ENCODE results near the gene ZKSCAN5.
"Not testable (repeated sequence)": the region's sequence is repeated elsewhere in the genome, so short reads cannot be mapped to it uniquely, and the experiment has no call there.

The ZKSCAN5 gene

GRCh38 chr7:99573257-99573656, 68.8 kb downstream of the ZKSCAN5 start:
- Mint-ChIP-seq H3K9me3 (no peaks in the 10 kb centered on the region), H3K36me3 (peaks cover 44% of the 10 kb centered on the region), H3K27ac (no peak overlapping the region), H3K27me3 (no peaks in the 10 kb centered on the region), H3K4me1 (no peaks in the 10 kb centered on the region), H3K4me3 (no peak overlapping the region)
- DNase-seq = no peak
- CTCF ChIA-PET = interaction anchor here (1.0 kb wide), 1 partner anchor 35 kb away, joined by 3 read pairs; no protein-coding TSS in a partner anchor

- H3K4me3 Mint-ChIP-seq = no peak overlapping the region
- peaks cover 17% of the 10 kb centered on the region for H3K4me1 Mint-ChIP-seq
- peaks cover 9% of the 10 kb centered on the region for H3K27me3 Mint-ChIP-seq
- H3K9me3 Mint-ChIP-seq = no peaks in the 10 kb centered on the region
- peaks cover 26% of the 10 kb centered on the region for H3K36me3 Mint-ChIP-seq
- CTCF ChIA-PET = no interaction called here
- H3K27ac Mint-ChIP-seq = no peak overlapping the region
- no peak for DNase-seq
Observed at GRCh38 chr7:99576251-99576650, 71.8 kb downstream of the ZKSCAN5 start.

GRCh38 chr7:99579281-99579955, 75.0 kb downstream of the ZKSCAN5 start:
- no peaks in the 10 kb centered on the region for H3K9me3 Mint-ChIP-seq
- peak overlapping the region; percentile 67 for H3K4me3 Mint-ChIP-seq
- peaks cover 17% of the 10 kb centered on the region for H3K4me1 Mint-ChIP-seq
- H3K27ac Mint-ChIP-seq = no peak overlapping the region
- no peaks in the 10 kb centered on the region for H3K36me3 Mint-ChIP-seq
- DNase-seq = no peak
- peaks cover 13% of the 10 kb centered on the region for H3K27me3 Mint-ChIP-seq
- CTCF ChIA-PET = no interaction called here

DNA sequence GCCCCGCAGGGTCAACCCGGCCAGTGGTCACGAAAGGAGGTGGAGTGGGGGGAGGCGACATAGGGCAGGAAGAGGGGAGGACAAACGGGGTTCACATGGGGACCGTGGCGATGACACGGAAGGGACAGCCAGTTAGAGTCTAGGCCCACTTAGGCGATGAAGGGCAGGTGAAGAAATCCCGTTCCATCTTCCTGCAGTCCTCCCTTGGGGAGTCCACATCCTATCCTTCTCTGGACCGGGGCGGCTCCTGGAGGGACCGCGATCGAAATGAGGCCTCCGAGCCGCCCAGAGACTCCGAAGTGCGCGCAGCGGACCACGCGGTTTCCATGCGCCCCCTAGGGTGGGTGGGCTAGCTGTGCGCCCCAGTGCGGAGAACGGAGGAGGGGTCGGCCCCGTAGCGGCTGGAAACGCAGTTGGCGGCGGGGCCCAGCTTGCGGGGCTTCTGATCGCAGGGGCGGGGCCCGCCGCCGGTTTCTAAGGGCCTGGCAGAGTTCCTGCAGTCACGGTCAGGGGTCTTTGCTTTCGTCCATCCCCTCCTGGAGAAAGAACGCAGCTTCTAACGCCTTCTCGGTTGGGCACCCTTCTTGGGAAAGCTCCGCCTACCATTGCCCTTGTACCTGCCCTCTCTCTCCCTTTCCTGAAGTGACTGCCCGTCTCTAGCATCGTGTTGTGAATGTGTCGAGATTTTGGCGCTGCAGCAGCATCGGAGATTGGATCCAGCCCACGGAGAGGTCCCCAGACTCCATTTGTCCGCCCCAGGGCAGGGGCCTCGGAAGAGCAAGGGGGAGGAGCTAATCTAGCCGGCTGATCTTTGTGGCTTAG, 75.7 kb downstream of the ZKSCAN5 start:
- CTCF ChIA-PET = interaction anchor here (0.7 to 0.8 kb wide), 2 partner anchors 23 to 120 kb away, joined by 3 read pairs; no protein-coding TSS in a partner anchor
- Mint-ChIP-seq H3K27me3 (peaks cover 17% of the 10 kb centered on the region), H3K36me3 (no peaks in the 10 kb centered on the region), H3K4me3 (peak overlapping the region; percentile 67), H3K27ac (no peak overlapping the region), H3K4me1 (peaks cover 17% of the 10 kb centered on the region), H3K9me3 (no peaks in the 10 kb centered on the region)
- DNase-seq = peak; percentile 57

DNA sequence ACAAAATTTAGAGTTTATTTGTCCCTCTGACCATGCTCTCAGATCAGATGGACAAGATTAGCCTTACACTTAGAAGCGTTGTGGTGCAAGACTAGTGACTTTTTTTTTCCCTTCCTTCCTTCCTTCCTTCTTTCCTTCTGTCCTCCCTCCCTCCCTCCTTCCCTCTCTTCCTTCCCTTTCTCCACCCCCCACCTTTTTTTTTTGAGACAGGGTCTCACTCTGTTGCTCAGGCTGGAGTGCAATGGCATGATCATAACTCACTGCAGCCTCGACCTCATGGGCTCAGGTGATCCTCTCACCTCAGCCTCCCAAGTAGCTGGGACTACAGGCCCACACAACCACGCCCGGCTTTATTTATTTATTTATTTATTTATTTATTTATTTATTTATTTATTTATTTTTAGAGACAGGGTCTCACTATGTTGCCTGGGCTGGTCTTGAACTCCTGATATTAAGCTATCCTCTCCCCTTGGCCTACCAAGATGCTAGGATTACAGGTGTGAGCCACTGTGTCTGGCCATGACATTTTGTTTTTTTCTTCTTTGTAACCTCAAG, 76.4 kb downstream of the ZKSCAN5 start:
- CTCF ChIA-PET = interaction anchor here (0.7 to 0.8 kb wide), 2 partner anchors 23 to 121 kb away, joined by 3 read pairs; no protein-coding TSS in a partner anchor
- DNase-seq, H3K9me3 Mint-ChIP-seq, H3K36me3 Mint-ChIP-seq, H3K27ac Mint-ChIP-seq: not testable (repeated sequence)
- peak overlapping the region; percentile 67 for H3K4me3 Mint-ChIP-seq
- H3K4me1 Mint-ChIP-seq = peaks cover 17% of the 10 kb centered on the region
- H3K27me3 Mint-ChIP-seq = peaks cover 17% of the 10 kb centered on the region
